ENCODE data around the gene ZFAND3.

Gene ZFAND3

GRCh38 chr6:37827603-37828265 is 8.2 kb downstream of the ZFAND3 start:
- no peak for DNase-seq

DNA sequence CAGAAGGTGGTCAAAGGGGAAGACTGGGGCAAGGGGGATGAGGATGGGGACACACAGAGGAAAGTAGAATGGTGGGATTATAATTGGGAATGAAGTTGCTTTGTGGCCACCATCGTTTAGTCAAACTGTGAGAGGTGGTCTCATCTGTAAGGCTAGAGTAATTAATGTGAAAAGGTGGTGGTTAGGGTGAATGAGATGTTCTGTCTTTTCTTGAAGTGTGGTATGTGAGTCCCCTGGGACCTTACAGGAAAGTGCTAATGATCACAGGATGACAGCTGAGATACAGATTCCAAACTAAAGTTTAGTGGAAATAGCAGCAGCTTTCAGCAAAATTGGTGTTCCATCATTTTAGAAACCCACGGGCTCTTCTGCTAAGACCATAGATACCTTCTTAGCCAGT is 10.7 kb downstream of the ZFAND3 start:
- no peak for DNase-seq

GRCh38 chr6:37831457-37831856 is 11.9 kb downstream of the ZFAND3 start:
- no peak for DNase-seq

DNA sequence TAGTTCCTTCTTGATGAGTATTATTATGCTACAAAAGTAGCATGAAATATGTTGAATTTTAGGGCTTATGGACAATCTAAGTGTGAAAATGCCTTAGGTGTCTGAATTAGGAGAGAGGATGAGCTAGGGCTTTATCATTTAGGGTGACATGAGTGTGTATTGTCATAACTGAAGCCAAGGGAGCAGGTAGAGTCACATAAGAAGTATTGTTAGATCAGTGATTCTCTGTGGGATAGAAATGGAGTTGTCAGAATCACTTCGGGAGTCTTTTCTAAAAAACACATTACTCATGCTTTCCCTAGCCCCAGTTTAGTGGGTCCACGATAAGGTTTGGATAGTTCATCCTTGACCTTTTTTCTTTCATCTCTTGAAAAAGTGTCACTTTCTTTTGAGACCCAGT is 16.4 kb downstream of the ZFAND3 start:
- DNase-seq = no peak

- DNase-seq = no peak
These were observed 18.8 kb downstream of the ZFAND3 start for GRCh38 chr6:37838219-37838921.

DNA sequence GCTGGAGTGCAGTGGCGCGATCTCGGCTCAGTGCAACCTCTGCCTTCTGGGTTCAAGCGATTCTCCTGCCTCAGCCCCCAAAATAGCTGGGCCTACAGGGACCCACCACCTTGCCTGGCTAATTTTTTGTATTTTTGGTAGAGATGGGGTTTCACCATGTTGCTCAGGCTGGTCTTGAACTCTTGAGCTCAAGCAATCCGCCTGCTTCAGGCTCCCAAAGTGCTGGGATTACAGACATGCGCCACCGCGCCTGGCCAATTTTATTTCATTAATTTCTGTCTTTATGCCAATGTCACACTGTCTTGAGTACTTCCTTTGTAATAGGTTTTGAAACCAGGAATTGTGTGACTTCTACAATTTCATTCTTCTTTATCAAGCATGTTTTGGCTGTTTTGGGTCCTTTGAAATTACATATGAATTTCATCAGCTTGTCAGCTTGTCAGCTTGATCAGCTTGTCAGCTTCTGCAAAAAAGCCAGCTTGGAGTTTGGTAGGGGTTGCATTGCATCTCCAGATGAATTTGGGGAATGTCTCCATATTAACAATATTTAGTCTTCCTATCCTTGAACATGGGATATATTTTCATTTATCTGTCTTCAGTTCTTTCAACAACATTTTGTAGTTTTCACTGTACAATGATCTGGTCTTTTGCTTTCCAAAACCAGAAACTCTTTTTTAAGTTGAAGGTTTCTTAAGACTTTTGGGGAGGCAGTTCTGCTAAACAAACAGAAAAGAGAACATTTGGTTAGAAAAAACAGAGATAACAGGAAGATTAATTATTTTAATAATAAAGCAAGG is 20.8 kb downstream of the ZFAND3 start:
- no peak for DNase-seq

- DNase-seq = no peak
These were observed 21.4 kb downstream of the ZFAND3 start for GRCh38 chr6:37840940-37841300.

DNA sequence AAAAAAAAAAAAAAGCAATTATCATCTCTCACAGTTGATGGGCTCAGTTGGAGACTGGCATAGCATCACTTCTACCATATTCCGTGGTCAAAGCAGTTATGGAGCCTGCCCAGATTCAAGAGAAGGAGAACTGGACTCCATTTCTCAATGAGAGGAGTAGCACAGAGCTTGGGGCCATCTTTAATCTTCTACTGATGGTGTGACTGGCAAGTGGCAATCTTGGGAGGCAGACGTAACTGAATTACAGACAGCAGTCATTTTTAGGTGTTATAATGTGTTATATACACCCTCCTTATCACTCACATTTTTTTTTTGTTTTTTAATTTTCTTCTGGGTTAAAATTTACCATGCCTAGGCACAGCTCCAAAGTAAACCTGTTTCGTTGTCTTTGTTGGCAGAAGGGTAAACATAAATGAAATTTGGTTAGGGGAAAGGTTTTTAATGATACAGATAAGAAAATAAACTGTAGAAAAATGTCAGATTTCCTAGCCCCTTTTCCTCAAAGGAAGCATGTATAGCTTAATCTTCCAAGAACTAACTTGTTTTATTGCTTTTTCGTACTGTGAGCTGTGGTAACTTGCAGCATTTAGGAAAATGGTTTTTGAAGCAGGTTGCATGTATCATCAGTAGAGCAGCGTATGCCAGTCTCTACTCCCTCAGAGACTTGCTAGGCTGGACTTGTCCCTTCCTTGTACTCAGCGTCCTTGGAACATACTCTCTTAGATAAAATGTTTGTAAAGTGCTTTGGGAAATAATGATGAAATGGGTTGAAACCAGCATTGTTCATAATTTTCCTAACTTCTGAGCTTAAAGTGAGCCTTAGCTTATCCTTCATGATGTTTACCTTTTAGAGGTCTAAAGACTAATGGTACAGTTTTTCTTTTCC is 25.7 kb downstream of the ZFAND3 start:
- no peak for DNase-seq

- no peak for DNase-seq
These were observed 26.4 kb downstream of the ZFAND3 start for GRCh38 chr6:37845930-37846329.

DNA sequence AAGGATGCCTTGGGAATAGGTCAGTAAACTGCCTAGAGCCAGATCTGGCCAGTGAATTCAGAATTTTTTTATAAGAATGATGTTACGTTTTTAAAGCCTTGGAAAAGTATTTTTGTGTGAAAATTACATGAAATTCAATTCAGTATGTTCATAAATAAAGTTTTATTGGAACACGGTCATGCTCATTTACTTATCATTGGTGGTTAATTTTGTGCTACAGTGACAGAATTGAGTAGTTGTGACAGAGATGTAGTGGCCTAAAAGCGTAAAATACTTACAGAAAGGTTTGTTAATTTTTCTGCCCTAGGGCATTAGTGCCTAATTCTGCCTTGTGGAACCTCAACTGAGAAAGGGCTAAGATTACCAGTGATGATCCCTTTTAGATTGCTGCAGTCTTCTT is 28.2 kb downstream of the ZFAND3 start:
- DNase-seq = no peak

DNA sequence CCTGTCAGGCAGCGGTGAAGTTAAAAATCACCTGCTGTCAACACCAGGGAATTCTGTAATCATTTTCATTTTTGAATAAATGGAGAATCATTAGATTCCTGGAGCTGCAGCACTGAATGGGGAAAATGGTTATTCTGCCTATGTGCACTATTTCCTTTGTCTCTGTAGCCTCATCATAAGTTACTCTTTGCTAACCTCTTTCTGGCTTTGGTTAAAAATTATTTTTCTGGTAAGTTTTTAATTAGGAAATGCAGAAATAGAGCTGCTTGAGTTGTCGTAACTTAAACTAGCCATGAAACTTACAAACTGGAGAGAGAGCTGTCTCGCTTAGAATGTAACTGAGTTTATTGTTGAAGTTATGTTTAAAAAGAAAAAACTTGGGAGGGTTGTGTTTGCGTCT is 28.8 kb downstream of the ZFAND3 start:
- DNase-seq = no peak

DNA sequence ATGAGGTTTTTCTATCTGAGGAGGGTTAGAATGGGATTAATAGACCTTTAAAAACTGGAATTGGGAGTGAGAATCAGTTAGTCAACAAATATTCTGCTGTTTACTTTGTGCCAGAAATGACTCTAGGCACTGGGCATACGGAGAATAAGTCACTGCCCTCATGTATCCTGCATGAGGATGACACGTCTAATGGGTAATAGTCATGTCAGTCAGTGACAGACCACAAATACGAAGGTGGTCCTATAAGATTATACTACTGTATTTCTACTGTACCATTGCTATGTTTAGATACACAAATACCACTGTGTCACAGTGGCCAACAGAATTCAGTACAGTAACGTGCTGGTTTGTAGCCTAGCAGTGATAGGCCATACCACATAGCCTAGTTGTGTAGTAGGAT is 30.7 kb downstream of the ZFAND3 start:
- no peak for DNase-seq

GRCh38 chr6:37850728-37851285 is 31.3 kb downstream of the ZFAND3 start:
- DNase-seq = no peak

DNA sequence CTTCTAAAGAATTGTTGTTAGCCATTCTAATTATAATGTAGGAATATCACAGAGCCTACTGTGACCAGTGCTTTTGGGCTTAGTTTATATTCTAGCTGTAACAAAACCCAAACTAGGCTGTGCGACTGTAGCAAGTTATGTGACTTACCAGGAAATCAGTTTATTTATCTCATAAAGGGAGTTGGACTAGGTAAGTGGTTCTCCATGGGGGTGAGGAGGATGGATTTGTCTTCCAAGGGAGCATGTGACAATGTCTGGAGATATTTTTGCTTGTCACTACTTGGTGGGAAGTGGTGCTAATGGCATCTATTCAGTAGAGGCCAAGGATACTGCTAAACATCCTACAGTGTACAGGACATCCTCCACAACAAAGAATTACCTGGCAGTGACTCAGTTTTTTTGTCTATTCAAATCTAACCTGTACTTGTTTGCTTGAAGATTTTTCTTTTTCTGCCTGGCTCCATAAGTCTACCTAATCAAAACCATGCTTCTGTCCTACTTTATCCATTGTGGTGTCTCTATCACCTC is 32.5 kb downstream of the ZFAND3 start:
- no peak for DNase-seq

- no peak for DNase-seq
These were observed 36.8 kb downstream of the ZFAND3 start for GRCh38 chr6:37856285-37856684.

GRCh38 chr6:37858363-37858762 is 38.8 kb downstream of the ZFAND3 start:
- no peak for DNase-seq

DNA sequence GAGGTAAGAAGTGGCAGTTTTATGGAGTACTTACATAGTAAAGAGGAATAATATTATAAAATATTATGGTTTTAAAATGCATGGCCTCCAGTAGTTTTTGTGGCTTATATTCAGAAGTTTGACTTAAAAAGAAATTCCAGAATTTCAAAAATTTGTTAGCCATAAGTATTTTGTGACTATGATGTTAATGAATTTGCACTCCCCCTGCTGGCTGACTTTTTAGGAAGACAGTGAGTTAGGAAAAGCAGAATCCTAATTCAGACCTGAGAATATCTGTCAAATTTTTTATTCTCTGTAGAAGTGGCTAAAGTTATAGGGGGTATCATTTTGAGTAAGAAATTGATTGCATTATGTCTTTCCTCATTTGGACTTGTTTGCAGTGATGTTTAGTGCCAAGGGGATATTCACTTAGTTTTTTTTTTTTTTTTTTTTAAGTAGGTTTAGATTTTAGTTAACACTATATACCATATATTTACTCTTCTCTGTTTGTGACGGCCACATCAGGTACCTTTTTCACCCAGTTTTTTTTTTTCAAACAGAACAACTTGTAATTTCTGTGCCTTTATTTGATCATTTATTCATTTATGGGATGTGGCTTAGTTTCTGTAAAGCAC is 40.8 kb downstream of the ZFAND3 start:
- DNase-seq = no peak

DNA sequence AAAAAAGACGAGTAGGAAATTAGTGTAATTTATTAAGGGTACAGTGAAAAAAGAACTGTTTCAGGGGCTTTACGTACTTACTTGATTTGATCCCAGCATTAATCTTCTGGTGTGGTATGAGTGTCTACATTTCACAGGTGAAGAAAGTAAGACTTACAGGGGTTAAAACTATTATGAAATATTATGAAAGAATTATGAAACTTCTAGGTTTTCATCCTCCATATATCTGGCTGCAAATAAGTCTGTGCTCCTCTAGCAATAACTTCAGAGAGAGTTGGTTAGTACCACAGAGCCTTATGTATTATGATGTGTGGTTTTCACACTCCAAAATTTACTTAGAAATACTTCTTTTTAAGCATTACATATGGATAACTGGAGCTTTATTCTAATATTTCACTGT is 41.9 kb downstream of the ZFAND3 start:
- no peak for DNase-seq

DNA sequence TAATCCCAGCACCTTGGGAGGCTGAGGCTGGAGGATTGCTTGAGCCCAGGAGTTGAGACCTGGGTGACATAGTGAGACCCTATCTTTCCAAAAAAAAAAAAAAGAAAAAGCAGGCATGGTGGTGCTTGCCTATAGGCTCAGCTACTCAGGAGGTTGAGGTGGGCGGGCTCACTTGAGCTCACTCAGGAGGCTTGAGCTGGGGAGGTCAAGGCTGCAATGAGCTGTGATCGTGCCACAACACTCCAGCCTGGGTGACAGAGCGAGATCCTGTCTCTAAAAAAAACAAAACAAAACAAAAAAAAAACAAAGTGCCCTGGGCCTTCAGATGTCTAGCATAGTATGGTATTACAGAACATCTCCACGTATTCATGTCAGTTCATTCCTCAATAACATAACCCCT is 42.9 kb downstream of the ZFAND3 start:
- no peak for DNase-seq

DNA sequence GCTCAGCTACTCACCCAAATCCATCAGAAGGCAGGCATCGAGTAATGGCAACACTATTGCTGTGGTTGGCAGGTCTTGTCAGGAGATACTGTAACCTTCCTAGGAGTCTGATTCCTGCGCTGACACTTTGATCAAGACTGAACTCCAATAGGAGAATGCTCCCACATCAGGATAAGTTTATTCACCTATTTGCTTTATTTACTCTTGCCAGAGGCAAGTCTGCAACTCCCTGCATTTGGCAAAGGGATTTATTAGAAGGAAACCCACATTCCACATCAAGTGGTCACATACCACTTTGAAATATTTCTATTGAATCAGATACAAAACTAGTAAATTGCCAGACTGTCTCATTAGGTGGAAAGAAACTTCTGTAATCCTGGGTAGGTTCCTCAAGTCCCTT is 43.5 kb downstream of the ZFAND3 start:
- no peak for DNase-seq

DNA sequence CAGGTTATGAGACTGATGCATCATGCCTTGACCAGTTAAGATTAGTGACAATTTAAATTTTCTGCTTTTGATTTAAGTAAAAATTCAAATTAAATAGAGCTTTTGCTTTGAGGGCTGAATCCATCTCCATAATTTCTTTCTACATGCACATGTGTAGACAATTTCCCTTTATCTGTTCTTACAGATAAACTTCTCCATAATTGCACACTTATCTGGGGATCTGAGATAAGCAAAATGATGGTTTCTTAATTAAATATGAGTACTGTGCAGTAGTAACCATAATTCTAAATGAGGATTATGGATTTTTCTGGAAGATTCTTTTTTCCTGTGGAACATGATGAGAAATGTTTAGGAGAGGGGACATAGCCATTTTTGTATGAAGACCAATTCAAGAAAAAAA is 44.7 kb downstream of the ZFAND3 start:
- no peak for DNase-seq

DNA sequence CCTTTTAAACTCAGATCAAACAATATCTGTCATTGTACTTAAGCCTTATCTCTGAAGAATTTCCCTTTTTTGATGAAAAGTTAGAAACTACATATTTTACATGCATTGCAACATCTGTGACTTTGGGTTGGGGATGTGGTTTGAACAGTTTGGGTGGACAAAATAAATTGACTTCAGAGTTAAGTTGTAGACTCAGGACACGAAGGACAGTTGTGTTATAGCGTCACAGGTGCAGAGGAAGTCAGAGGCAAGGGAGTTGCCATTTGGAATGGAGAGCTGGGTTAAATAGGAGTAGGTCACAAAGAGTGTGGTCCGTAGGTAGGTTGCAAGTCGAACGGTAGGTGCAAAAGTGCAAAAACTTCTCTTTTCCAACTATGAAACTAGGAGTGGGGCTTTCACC is 46.0 kb downstream of the ZFAND3 start:
- DNase-seq = no peak

Data from SHP77 treated with DMSO at 0.1 percent for 48 hours (cell line).